Mammary epithelial cell (primary cell): ENCODE data around the gene ZNF738.

Source experiments
- CTCF ChIP-seq, 2 donors: IDR thresholded peaks in 1 of 2; conservative IDR thresholded peaks in 1 of 2; 2 replicates each; pipeline ENCODE4 v1.5.1; 2011 to 2012; ENCODE audit warnings: inconsistent platforms in 2 of 2, low read length in 2 of 2, mild to moderate bottlenecking in 2 of 2, control low read depth in 1 of 2, low read depth in 1 of 2; ENCODE audit not compliant: insufficient read depth in 1 of 2; ENCODE audit errors: extremely low read depth in 1 of 2
- EZH2 ChIP-seq: IDR thresholded peaks from 2 replicates; pipeline ENCODE4 v1.6.1; 2012; ENCODE audit warnings: low read length, inconsistent platforms, borderline replicate concordance

GRCh38 chr19:21396893-21397572 is 38.2 kb downstream of the ZNF738 start, which contains the start of gene ZNF493:
- TF ChIP-seq CTCF (conservative IDR thresholded peaks at IDR 0.05 in 1 of 2, IDR thresholded peaks at IDR 0.05 in 1 of 2; ENCODE audit: extremely low read depth in 1 of 2, insufficient read depth in 1 of 2, low read depth in 1 of 2, low read length in 2 of 2) (no peak), EZH2 (no peak)
